ENCODE measurements around the gene CLDN6.

GRCh38 chr16:2990891-2991290, 27.1 kb downstream of the CLDN6 start:
- TF ChIP-seq YY1 (IDR thresholded peaks at IDR 0.05; ENCODE audit: insufficient read depth, insufficient read length): no peak
- no peak for TF ChIP-seq ZNF274 (IDR thresholded peaks at IDR 0.05; ENCODE audit: low read depth, low read length)

All from NT2/D1 (cell line).